Activated T-helper 17 cell treated with anti-CD3 and anti-CD28 coated beads, Interleukin-2, amount 50 U/mL, for 72 hours (primary cell): Measurements from ENCODE around the gene NECAB2. TPM values are rescaled to one million over a fixed set of nuclear protein-coding genes. Genes with fewer than 3 reads are reported as not detected.

Experiments
- ATAC-seq: fragments of 150-1000 bp; cut with Tn5 transposase; replicated peaks from 2 replicates; pipeline ENCODE4 v1.10.0; 2021; ENCODE audit warnings: mild to moderate bottlenecking, moderate library complexity
- H3K27ac Mint-ChIP-seq: one replicate; pipeline ENCODE4 v1.8.0; 2022; ENCODE audit warnings: mixed read lengths
- H3K27me3 Mint-ChIP-seq: one replicate; pipeline ENCODE4 v1.8.0; 2022; ENCODE audit warnings: mixed read lengths
- H3K36me3 Mint-ChIP-seq: one replicate; pipeline ENCODE4 v1.8.0; 2022; ENCODE audit warnings: low read depth, mild to moderate bottlenecking, mixed read lengths
- H3K4me1 Mint-ChIP-seq: one replicate; pipeline ENCODE4 v1.8.0; 2022; ENCODE audit warnings: mixed read lengths
- H3K4me3 Mint-ChIP-seq: one replicate; pipeline ENCODE4 v1.8.0; 2022; ENCODE audit warnings: mild to moderate bottlenecking, mixed read lengths
- H3K9me3 Mint-ChIP-seq: one replicate; pipeline ENCODE4 v1.8.0; 2022; ENCODE audit warnings: mixed read lengths
- total RNA-seq, 2 donors: library from RNA; stranded (reverse); gene quantifications; one replicate each; pipeline ENCODE4 v1.2.3, GENCODE V29; 2022

Gene NECAB2
- total RNA-seq, 2 donors from 2014 or later = not detected

DNA sequence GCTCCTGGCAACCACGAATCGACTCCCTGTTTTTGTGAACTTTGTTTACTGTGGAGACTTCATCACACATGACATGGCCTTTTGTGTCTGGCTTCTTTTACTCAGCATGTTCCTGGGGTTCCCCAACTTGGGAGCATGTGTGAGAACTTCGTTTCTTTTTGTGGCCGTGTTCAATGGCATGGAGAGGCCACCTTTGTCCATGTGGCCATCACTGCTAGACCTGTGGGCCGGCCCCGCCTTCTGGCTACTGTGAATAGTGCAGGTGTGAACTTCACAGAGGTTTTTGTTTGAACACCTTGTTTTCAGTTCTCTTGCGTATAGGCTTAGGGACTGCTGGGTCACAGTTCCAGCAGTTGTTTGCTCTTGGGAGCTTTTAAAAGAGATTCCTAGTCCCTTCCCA lies 80.2 kb downstream of the NECAB2 start:
- H3K36me3 Mint-ChIP-seq = peaks cover 28% of the 10 kb centered on the region
- ATAC-seq = no peak
- H3K4me3 Mint-ChIP-seq = no peak overlapping the region
- H3K27ac Mint-ChIP-seq = no peak overlapping the region
- peaks cover 7% of the 10 kb centered on the region for H3K4me1 Mint-ChIP-seq
- H3K27me3 Mint-ChIP-seq = no peaks in the 10 kb centered on the region
- no peaks in the 10 kb centered on the region for H3K9me3 Mint-ChIP-seq

DNA sequence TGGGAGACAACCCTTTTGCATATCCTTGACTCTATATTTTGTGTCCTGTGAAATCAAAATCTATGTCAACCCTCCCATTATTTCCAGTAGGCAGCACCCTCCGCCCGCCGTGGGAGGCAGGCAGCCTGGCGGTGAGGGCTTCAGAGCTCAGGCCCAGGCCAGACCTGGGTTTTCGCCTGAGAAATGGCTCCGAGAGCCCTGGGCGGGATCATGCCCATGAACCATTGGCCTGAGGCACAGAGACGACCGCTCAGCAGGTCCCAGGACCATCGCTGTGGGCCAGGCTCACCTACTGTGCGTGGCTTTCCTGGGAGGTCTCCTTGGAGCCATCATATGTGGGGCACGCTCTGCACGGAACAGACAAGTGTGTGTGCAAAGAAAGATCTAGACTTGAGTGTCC lies 80.8 kb downstream of the NECAB2 start:
- H3K4me1 Mint-ChIP-seq = peaks cover 7% of the 10 kb centered on the region
- ATAC-seq = no peak
- H3K36me3 Mint-ChIP-seq = peaks cover 34% of the 10 kb centered on the region
- H3K4me3 Mint-ChIP-seq = no peak overlapping the region
- H3K27me3 Mint-ChIP-seq = no peaks in the 10 kb centered on the region
- no peak overlapping the region for H3K27ac Mint-ChIP-seq
- no peaks in the 10 kb centered on the region for H3K9me3 Mint-ChIP-seq

DNA sequence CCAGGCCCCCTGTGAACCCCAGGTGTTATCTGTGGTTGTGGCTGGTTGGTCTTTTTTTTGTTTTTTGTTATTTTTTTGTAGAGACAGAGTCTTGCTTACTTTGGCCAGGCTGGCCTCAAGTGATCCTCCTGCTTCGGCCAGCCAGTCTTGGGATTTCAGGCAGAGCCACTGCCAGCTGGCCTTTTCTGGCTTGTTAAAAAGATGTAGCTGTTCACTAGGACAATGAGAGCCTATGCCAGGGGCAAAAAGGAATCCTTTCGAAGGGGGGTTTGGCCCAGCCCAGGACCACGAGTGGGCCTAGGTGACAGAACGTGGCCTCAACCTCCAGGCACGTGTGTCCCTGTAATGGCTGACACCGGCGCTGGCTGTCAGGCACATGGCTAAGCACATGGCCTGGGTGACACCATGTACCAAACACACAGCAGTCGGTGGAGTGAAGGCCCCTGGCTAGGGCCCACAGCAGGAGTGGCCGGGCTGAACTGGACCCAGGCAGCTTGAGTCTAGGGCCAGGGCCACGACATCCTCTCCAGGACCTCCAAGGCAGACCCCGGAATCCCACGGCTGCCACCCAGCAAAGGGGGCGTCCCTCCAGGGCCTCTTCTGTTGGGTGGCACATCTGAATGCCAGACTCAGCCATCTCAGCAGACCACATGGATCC lies 81.5 kb downstream of the NECAB2 start:
- H3K27me3 Mint-ChIP-seq = no peaks in the 10 kb centered on the region
- H3K9me3 Mint-ChIP-seq = no peaks in the 10 kb centered on the region
- peaks cover under 1% of the 10 kb centered on the region for H3K4me1 Mint-ChIP-seq
- peaks cover 40% of the 10 kb centered on the region for H3K36me3 Mint-ChIP-seq
- H3K4me3 Mint-ChIP-seq = no peak overlapping the region
- no peak for ATAC-seq
- H3K27ac Mint-ChIP-seq = no peak overlapping the region

DNA sequence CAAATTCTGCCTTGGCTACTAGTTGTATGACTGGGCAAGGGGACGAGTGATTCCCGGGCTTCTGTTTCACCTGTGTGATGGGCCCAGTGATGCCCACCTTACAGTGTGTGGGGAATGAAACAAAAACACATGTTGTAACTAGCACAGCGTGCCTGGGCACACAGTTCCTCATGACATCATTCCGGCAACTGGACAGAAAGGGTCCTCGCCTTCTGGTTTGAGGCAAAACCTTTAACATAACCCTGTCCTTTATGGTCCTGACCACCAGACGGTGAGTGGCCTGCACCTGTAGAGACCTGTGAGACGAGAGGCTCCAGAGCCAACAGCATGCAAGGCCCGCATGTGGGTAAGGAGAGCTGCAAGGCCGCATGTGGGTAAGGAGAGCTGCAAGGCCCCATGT lies 82.3 kb downstream of the NECAB2 start:
- no peak for ATAC-seq
- Mint-ChIP-seq H3K4me3 (no peak overlapping the region), H3K4me1 (no peaks in the 10 kb centered on the region), H3K36me3 (peaks cover 48% of the 10 kb centered on the region), H3K27ac (no peak overlapping the region), H3K9me3 (no peaks in the 10 kb centered on the region), H3K27me3 (no peaks in the 10 kb centered on the region)

DNA sequence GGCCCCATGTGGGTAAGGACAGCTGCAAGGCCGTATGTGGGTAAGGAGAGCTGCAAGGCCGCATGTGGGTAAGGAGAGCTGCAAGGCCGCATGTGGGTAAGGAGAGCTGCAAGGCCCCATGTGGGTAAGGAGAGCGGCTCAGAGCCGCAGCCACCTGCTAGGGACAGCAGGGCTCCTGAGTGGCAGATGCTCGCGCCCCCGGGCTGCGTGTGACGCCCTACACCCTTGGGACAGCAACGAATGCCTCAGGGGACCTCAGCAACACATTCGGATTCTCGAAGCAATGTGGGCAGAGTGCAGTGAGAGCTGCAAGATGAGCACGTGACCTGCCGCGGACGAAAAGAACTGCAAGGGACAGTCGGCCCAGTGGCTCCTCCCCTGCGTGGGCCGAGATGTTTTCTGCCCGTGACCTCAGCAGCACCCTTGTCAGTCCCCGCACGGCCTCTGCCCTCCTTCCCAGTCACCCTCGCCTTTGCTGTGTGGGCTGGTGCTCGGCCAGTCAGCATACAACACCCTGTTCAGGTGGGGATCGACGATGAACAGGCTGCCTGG lies 84.1 kb downstream of the NECAB2 start:
- H3K27ac Mint-ChIP-seq = no peak overlapping the region
- no peaks in the 10 kb centered on the region for H3K27me3 Mint-ChIP-seq
- no peak overlapping the region for H3K4me3 Mint-ChIP-seq
- no peaks in the 10 kb centered on the region for H3K9me3 Mint-ChIP-seq
- no peak for ATAC-seq
- H3K4me1 Mint-ChIP-seq = no peaks in the 10 kb centered on the region
- H3K36me3 Mint-ChIP-seq = peaks cover 66% of the 10 kb centered on the region

Other genes with a start within 250 kb of the NECAB2 start
- gene HSBP1, start 160.3 kb upstream of the NECAB2 start, total RNA-seq = 10 to 100 TPM; 47.9 to 75.3 TPM
- 1 to 10 TPM; 2.7 to 4.3 TPM for gene MLYCD, start 69.1 kb upstream of the NECAB2 start, total RNA-seq
- gene OSGIN1, start 15.0 kb upstream of the NECAB2 start, total RNA-seq = 1 to 10 TPM in 1 of 2 donors, under 1 TPM in 1; 0.48 to 2.5 TPM
- not detected for gene SLC38A8, start 74.6 kb downstream of the NECAB2 start, total RNA-seq
- 10 to 100 TPM; 44.0 to 54.4 TPM for gene MBTPS1, start 148.7 kb downstream of the NECAB2 start, total RNA-seq
- 10 to 100 TPM in 1 of 2 donors, 1 to 10 TPM in 1; 9.9 to 14.6 TPM for gene HSDL1, start 176.9 kb downstream of the NECAB2 start, total RNA-seq
- under 1 TPM in 1 of 2 donors, not detected in 1; 0.21 TPM for gene DNAAF1, start 177.1 kb downstream of the NECAB2 start, total RNA-seq
- 10 to 100 TPM; 37.0 to 44.9 TPM for gene TAF1C, start 218.8 kb downstream of the NECAB2 start, total RNA-seq
- not detected for gene ADAD2, start 222.9 kb downstream of the NECAB2 start, total RNA-seq